ENCODE measurements around the gene ASCC3. TPM values are rescaled to one million over a fixed set of nuclear protein-coding genes. Genes with fewer than 3 reads are reported as not detected.

The ASCC3 gene
- total RNA-seq, 1 donor from 2014 or later = 42.0 TPM

- Mint-ChIP-seq H3K36me3 (ENCODE audit: unreplicated experiment) (peaks cover 2% of the 10 kb centered on the region), H3K4me1 (ENCODE audit: unreplicated experiment) (peaks cover 35% of the 10 kb centered on the region), H3K9me3 (ENCODE audit: unreplicated experiment) (no peaks in the 10 kb centered on the region), H3K27ac (ENCODE audit: unreplicated experiment) (peak overlapping the region; percentile 20), H3K4me3 (ENCODE audit: unreplicated experiment) (no peak overlapping the region), H3K27me3 (ENCODE audit: unreplicated experiment) (no peaks in the 10 kb centered on the region)
- no peak for DNase-seq (ENCODE audit: extremely low spot score, unreplicated experiment)
- TF ChIP-seq CTCF (IDR thresholded peaks at IDR 0.05) = no peak
Measured at GRCh38 chr6:100877851-100878250, 3.3 kb downstream of the ASCC3 start.

GRCh38 chr6:100876251-100876650, 4.9 kb downstream of the ASCC3 start:
- no peak overlapping the region for H3K27ac Mint-ChIP-seq (ENCODE audit: unreplicated experiment)

GRCh38 chr6:100865525-100865924, 15.6 kb downstream of the ASCC3 start:
- no peak for DNase-seq (ENCODE audit: extremely low spot score, unreplicated experiment)
- Mint-ChIP-seq H3K4me1 (ENCODE audit: unreplicated experiment) (no peaks in the 10 kb centered on the region), H3K36me3 (ENCODE audit: unreplicated experiment) (peaks cover 29% of the 10 kb centered on the region), H3K27ac (ENCODE audit: unreplicated experiment) (no peak overlapping the region), H3K9me3 (ENCODE audit: unreplicated experiment) (no peaks in the 10 kb centered on the region), H3K27me3 (ENCODE audit: unreplicated experiment) (no peaks in the 10 kb centered on the region), H3K4me3 (ENCODE audit: unreplicated experiment) (no peak overlapping the region)
- no peak for TF ChIP-seq CTCF (IDR thresholded peaks at IDR 0.05)

More at GRCh38 chr6:100876251-100876650, 4.9 kb downstream of the ASCC3 start:
- Mint-ChIP-seq H3K36me3 (ENCODE audit: unreplicated experiment) (peaks cover 2% of the 10 kb centered on the region), H3K4me1 (ENCODE audit: unreplicated experiment) (peaks cover 27% of the 10 kb centered on the region), H3K9me3 (ENCODE audit: unreplicated experiment) (no peaks in the 10 kb centered on the region), H3K4me3 (ENCODE audit: unreplicated experiment) (no peak overlapping the region), H3K27me3 (ENCODE audit: unreplicated experiment) (no peaks in the 10 kb centered on the region)
- no peak for TF ChIP-seq CTCF (IDR thresholded peaks at IDR 0.05)
- no peak for DNase-seq (ENCODE audit: extremely low spot score, unreplicated experiment)

DNA sequence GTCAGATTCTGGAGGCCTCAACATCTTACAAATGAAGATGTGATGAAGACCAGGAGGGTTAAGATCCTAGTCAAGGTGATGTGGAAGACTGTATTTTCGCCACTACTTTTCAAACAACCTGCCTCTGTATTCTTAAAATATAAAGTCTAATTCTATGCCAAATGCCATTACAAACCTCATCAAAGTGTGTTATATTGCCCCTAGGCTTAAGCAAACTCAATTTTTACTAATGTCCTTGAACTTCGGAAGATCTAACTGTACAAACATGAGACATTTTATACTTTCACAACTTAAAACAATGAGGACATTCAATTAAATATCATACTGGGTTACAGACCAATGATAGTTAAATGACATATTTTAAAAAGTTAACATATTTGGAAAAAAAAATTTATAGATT, 19.1 kb downstream of the ASCC3 start:
- H3K4me3 Mint-ChIP-seq (ENCODE audit: unreplicated experiment) = no peak overlapping the region
- no peak for DNase-seq (ENCODE audit: extremely low spot score, unreplicated experiment)

GRCh38 chr6:100856146-100856545, 25.0 kb downstream of the ASCC3 start:
- no peak for TF ChIP-seq CTCF (IDR thresholded peaks at IDR 0.05)
- H3K9me3 Mint-ChIP-seq (ENCODE audit: unreplicated experiment) = peaks cover 7% of the 10 kb centered on the region
- H3K4me1 Mint-ChIP-seq (ENCODE audit: unreplicated experiment) = no peaks in the 10 kb centered on the region
- peaks cover 39% of the 10 kb centered on the region for H3K36me3 Mint-ChIP-seq (ENCODE audit: unreplicated experiment)
- no peaks in the 10 kb centered on the region for H3K27me3 Mint-ChIP-seq (ENCODE audit: unreplicated experiment)
- no peak overlapping the region for H3K4me3 Mint-ChIP-seq (ENCODE audit: unreplicated experiment)
- no peak overlapping the region for H3K27ac Mint-ChIP-seq (ENCODE audit: unreplicated experiment)
- no peak for DNase-seq (ENCODE audit: extremely low spot score, unreplicated experiment)

More for the DNA sequence above, 19.1 kb downstream of the ASCC3 start:
- Mint-ChIP-seq H3K9me3 (ENCODE audit: unreplicated experiment) (peaks cover 3% of the 10 kb centered on the region), H3K36me3 (ENCODE audit: unreplicated experiment) (peaks cover 47% of the 10 kb centered on the region), H3K27me3 (ENCODE audit: unreplicated experiment) (no peaks in the 10 kb centered on the region), H3K4me1 (ENCODE audit: unreplicated experiment) (no peaks in the 10 kb centered on the region), H3K27ac (ENCODE audit: unreplicated experiment) (no peak overlapping the region)
- TF ChIP-seq CTCF (IDR thresholded peaks at IDR 0.05) = no peak
